CD4-positive, alpha-beta memory T cell (primary cell): Measurements from ENCODE around the gene EML6. TPM values are rescaled to one million over a fixed set of nuclear protein-coding genes. Genes with fewer than 3 reads are reported as not detected.

Experiments
- CTCF ChIA-PET: fragments of 350-600 bp; sonication (Branson Sonifier 250); formaldehyde crosslinking; loops from one replicate; lab custom pipeline; 2021; ENCODE audit warnings: inconsistent platforms; ENCODE audit not compliant: partially characterized antibody; lab: Charles Lee
- POLR2A ChIA-PET: fragments of 350-600 bp; sonication (Branson Sonifier 250); formaldehyde crosslinking; loops from one replicate; lab custom pipeline; 2021; ENCODE audit not compliant: partially characterized antibody; lab: Charles Lee
- DNase-seq, 5 donors: peaks; one replicate each; pipeline versions ENCODE4 v3.0.0 to v3.0.0-alpha.2; 2020 to 2022; ENCODE audit warnings: mixed read lengths in 1 of 5
- H3K27ac ChIP-seq: one replicate; pipeline ENCODE4 v1.7.0; 2013; ENCODE audit warnings: low read depth, low read length
- H3K27me3 ChIP-seq: 2 replicates; pipeline ENCODE4 v1.7.0; 2013; ENCODE audit warnings: mild to moderate bottlenecking, low read length, moderate library complexity; ENCODE audit not compliant: insufficient read depth
- H3K36me3 ChIP-seq: 2 replicates; pipeline ENCODE4 v1.7.0; 2013; ENCODE audit warnings: mild to moderate bottlenecking, low read length, moderate library complexity; ENCODE audit not compliant: insufficient read depth
- H3K4me1 ChIP-seq: 2 replicates; pipeline ENCODE4 v1.7.0; 2013; ENCODE audit warnings: mild to moderate bottlenecking, low read length, moderate library complexity; ENCODE audit not compliant: insufficient read depth
- H3K4me3 ChIP-seq, 2 donors: one replicate each; pipeline ENCODE4 v1.7.0; 2013; ENCODE audit warnings: low read length in 2 of 2, mild to moderate bottlenecking in 1 of 2
- H3K9me3 ChIP-seq, 2 donors: one replicate each; pipeline ENCODE4 v1.7.0; 2013; ENCODE audit warnings: low read length in 2 of 2, control low read depth in 1 of 2; ENCODE audit not compliant: control insufficient read depth in 1 of 2
- H3K27ac Mint-ChIP-seq, 7 donors: one replicate each; pipeline ENCODE4 v1.8.0; 2020 to 2021; ENCODE audit warnings: mixed read lengths in 7 of 7, mild to moderate bottlenecking in 6 of 7, inconsistent platforms in 3 of 7, moderate library complexity in 3 of 7
- H3K27me3 Mint-ChIP-seq, 2 donors: one replicate each; pipeline ENCODE4 v1.8.0; 2020 to 2021; ENCODE audit warnings: mixed read lengths in 2 of 2
- H3K36me3 Mint-ChIP-seq, 2 donors: one replicate each; pipeline ENCODE4 v1.8.0; 2020 to 2021; ENCODE audit warnings: mixed read lengths in 2 of 2, inconsistent platforms in 1 of 2, mild to moderate bottlenecking in 1 of 2
- H3K4me1 Mint-ChIP-seq, 4 donors: one replicate each; pipeline ENCODE4 v1.8.0; 2020 to 2021; ENCODE audit warnings: mixed read lengths in 4 of 4, mild to moderate bottlenecking in 1 of 4
- H3K4me3 Mint-ChIP-seq, 8 donors: one replicate each; pipeline ENCODE4 v1.8.0; 2020 to 2021; ENCODE audit warnings: mixed read lengths in 8 of 8, mild to moderate bottlenecking in 7 of 8, moderate library complexity in 6 of 8, inconsistent platforms in 3 of 8
- H3K9me3 Mint-ChIP-seq, 8 donors: one replicate each; pipeline ENCODE4 v1.8.0; 2020 to 2021; ENCODE audit warnings: mixed read lengths in 8 of 8, mild to moderate bottlenecking in 5 of 8, inconsistent platforms in 3 of 8, moderate library complexity in 1 of 8
- intact Hi-C: fragments of 100-400 bp; cut with micrococcal nuclease; formaldehyde crosslinking; loops from one replicate; pipeline ENCODE4 v1.15.1; 2023
- polyA plus RNA-seq, 2 donors: library from polyadenylated mRNA; unstranded; fragments of 300-500 nt; fragmentation: Illumina TruSeq; gene quantifications; one replicate each; pipeline ENCODE4 v1.2.3, GENCODE V29; 2021
- total RNA-seq, 2 experiments: library from RNA; stranded (reverse); gene quantifications; one replicate each; pipeline ENCODE4 v1.2.3, GENCODE V29; 2021

The EML6 gene
- total and polyA plus RNA-seq, 4 experiments from 2014 or later = 0.02 to 3.9 (median 1.8) TPM; not detected in 1

- CTCF ChIA-PET = no interaction called here
Measured at GRCh38 chr2:54944724-54945326, 221.4 kb downstream of the EML6 start.

DNA sequence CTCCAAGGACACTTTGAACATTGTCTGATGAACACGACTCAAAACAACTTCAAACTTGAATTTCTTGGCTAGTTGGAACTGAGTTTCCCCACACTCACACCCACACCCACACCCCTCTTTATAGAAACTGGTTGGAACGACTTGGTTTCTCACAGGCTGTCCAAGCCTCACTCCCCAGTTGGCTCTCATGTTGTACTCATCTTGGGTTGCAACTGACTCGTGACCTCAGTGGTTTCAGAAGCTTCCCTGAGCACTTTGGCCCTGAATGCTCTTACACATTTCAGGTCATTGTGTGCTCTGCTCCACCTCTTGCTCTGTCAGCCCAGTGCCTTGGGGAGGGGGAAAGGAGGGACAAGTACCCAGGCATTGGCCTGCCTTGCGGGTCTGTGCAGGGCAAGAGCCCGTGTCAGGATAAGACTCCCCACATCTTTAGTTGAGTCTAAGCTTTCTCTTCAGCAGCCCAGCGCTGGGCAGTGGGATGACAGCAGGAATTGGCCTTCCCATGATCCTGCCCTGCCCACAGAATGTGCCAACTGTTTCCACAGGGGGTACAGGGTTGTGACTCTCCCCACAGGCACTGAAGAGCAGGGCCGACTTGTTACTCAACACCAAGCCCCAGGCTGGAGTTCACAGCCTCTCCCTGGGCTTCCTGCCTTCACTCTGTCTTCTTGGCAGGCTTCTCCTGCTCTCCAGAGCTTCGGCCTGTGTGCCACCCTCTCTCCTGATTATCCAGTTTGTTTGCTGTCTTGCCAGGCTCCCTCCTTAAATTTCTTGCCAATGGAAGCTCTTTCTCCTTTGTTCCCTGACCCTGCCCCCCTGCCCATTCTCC is 222.1 kb downstream of the EML6 start:
- CTCF ChIA-PET = interaction anchor here (0.9 to 1.5 kb wide), 2 partner anchors 46 to 188 kb away, joined by 3 read pairs; no protein-coding TSS in a partner anchor
- POLR2A ChIA-PET = no interaction called here
- no peaks in the 10 kb centered on the region for H3K9me3 Mint-ChIP-seq

More at GRCh38 chr2:54944724-54945326, 221.4 kb downstream of the EML6 start:
- Mint-ChIP-seq H3K27ac (peak overlapping the region in 1 of 7 donors; percentile 71), H3K4me3 (no peak overlapping the region), H3K27me3 (no peaks in the 10 kb centered on the region), H3K36me3 (no peaks in the 10 kb centered on the region), H3K4me1 (peaks cover 3 to 11% (median 5%) of the 10 kb centered on the region in 4 donors), H3K9me3 (no peaks in the 10 kb centered on the region)
- POLR2A ChIA-PET = no interaction called here
- intact Hi-C loops = no loop called here
- Histone ChIP-seq H3K36me3 (no peaks in the 10 kb centered on the region), H3K4me1 (peaks cover 22% of the 10 kb centered on the region), H3K27ac (no peak overlapping the region), H3K9me3 (no peaks in the 10 kb centered on the region), H3K27me3 (no peaks in the 10 kb centered on the region), H3K4me3 (no peak overlapping the region)
- no peak for DNase-seq

GRCh38 chr2:54946220-54946805 is 222.9 kb downstream of the EML6 start:
- Histone ChIP-seq H3K27ac (no peak overlapping the region), H3K4me3 (no peak overlapping the region), H3K9me3 (no peaks in the 10 kb centered on the region), H3K4me1 (peaks cover 21% of the 10 kb centered on the region), H3K27me3 (no peaks in the 10 kb centered on the region), H3K36me3 (no peaks in the 10 kb centered on the region)
- intact Hi-C loops = no loop called here
- Mint-ChIP-seq H3K9me3 (no peaks in the 10 kb centered on the region), H3K36me3 (no peaks in the 10 kb centered on the region), H3K4me3 (no peak overlapping the region), H3K27me3 (no peaks in the 10 kb centered on the region), H3K27ac (peak overlapping the region in 1 of 7 donors; percentile 71), H3K4me1 (peaks cover 3 to 11% (median 5%) of the 10 kb centered on the region in 4 donors)
- DNase-seq = no peak
- CTCF ChIA-PET = interaction anchor here (0.9 to 1.5 kb wide), 2 partner anchors 46 to 188 kb away, joined by 3 read pairs; no protein-coding TSS in a partner anchor
- POLR2A ChIA-PET = no interaction called here

More for the DNA sequence above, 222.1 kb downstream of the EML6 start:
- H3K4me3 Mint-ChIP-seq = no peak overlapping the region
- no peak for DNase-seq
- H3K27me3 Mint-ChIP-seq = no peaks in the 10 kb centered on the region
- Histone ChIP-seq H3K4me3 (no peak overlapping the region), H3K36me3 (no peaks in the 10 kb centered on the region), H3K9me3 (no peaks in the 10 kb centered on the region), H3K27ac (no peak overlapping the region), H3K4me1 (peaks cover 22% of the 10 kb centered on the region), H3K27me3 (no peaks in the 10 kb centered on the region)
- intact Hi-C loops = no loop called here
- peaks cover 3 to 11% (median 5%) of the 10 kb centered on the region in 4 donors for H3K4me1 Mint-ChIP-seq
- no peaks in the 10 kb centered on the region for H3K36me3 Mint-ChIP-seq
- peak overlapping the region in 6 of 7 donors; percentile 25 to 86 (median 71) for H3K27ac Mint-ChIP-seq

GRCh38 chr2:54947136-54947535 is 223.7 kb downstream of the EML6 start:
- H3K36me3 Mint-ChIP-seq = no peaks in the 10 kb centered on the region
- DNase-seq = no peak
- H3K27ac Mint-ChIP-seq = no peak overlapping the region
- H3K9me3 Mint-ChIP-seq = peaks cover 0 to 2% (median 0%) of the 10 kb centered on the region in 8 donors
- ChIA-PET CTCF (no interaction called here), POLR2A (no interaction called here)
- Histone ChIP-seq H3K36me3 (no peaks in the 10 kb centered on the region), H3K27ac (no peak overlapping the region), H3K9me3 (no peaks in the 10 kb centered on the region), H3K27me3 (no peaks in the 10 kb centered on the region), H3K4me3 (no peak overlapping the region), H3K4me1 (peaks cover 13% of the 10 kb centered on the region)
- no peak overlapping the region for H3K4me3 Mint-ChIP-seq
- peaks cover 3 to 11% (median 6%) of the 10 kb centered on the region in 4 donors for H3K4me1 Mint-ChIP-seq
- intact Hi-C loops = no loop called here
- no peaks in the 10 kb centered on the region for H3K27me3 Mint-ChIP-seq

GRCh38 chr2:54947646-54948045 is 224.2 kb downstream of the EML6 start:
- no peaks in the 10 kb centered on the region for H3K27me3 ChIP-seq

DNA sequence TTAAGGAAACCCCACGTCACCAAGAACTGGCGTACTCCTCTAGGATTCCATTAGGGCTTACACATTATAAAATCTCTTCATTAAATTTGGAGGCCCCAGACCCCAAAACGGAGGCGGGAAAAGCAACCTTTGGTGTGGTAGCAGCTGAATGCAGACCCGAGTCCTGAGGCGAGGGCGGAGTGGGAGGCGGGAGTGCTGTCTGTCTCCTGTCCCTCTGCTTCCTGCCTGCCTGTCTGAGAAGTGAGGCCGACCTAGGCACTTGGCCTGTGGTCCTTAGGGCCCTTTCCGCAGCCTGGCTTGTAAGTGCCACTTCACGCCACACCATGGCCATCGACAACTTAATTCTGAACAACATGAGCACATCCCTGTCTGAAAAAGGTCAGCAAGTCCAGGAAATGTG is 224.7 kb downstream of the EML6 start:
- Mint-ChIP-seq H3K4me1 (peaks cover 3 to 11% (median 6%) of the 10 kb centered on the region in 4 donors), H3K27ac (no peak overlapping the region), H3K9me3 (peaks cover 0 to 2% (median 0%) of the 10 kb centered on the region in 8 donors), H3K4me3 (no peak overlapping the region), H3K36me3 (no peaks in the 10 kb centered on the region), H3K27me3 (no peaks in the 10 kb centered on the region)
- ChIA-PET POLR2A (no interaction called here), CTCF (no interaction called here)
- H3K4me3 ChIP-seq = no peak overlapping the region
- H3K27ac ChIP-seq = no peak overlapping the region
- intact Hi-C loops = no loop called here
- DNase-seq = no peak
- no peaks in the 10 kb centered on the region for H3K36me3 ChIP-seq
- H3K9me3 ChIP-seq = no peaks in the 10 kb centered on the region
- peaks cover 3% of the 10 kb centered on the region for H3K4me1 ChIP-seq
- H3K27me3 ChIP-seq = no peaks in the 10 kb centered on the region

More at GRCh38 chr2:54947646-54948045, 224.2 kb downstream of the EML6 start:
- H3K9me3 ChIP-seq = no peaks in the 10 kb centered on the region
- POLR2A ChIA-PET = no interaction called here
- Mint-ChIP-seq H3K4me3 (no peak overlapping the region), H3K27ac (no peak overlapping the region), H3K4me1 (peaks cover 3 to 11% (median 6%) of the 10 kb centered on the region in 4 donors), H3K27me3 (no peaks in the 10 kb centered on the region), H3K36me3 (no peaks in the 10 kb centered on the region), H3K9me3 (peaks cover 0 to 2% (median 0%) of the 10 kb centered on the region in 8 donors)
- peaks cover 8% of the 10 kb centered on the region for H3K4me1 ChIP-seq
- CTCF ChIA-PET = no interaction called here
- H3K36me3 ChIP-seq = no peaks in the 10 kb centered on the region
- DNase-seq = no peak
- no peak overlapping the region for H3K27ac ChIP-seq
- H3K4me3 ChIP-seq = no peak overlapping the region
- intact Hi-C loops = no loop called here

- Histone ChIP-seq H3K4me1 (no peaks in the 10 kb centered on the region), H3K27me3 (no peaks in the 10 kb centered on the region), H3K4me3 (no peak overlapping the region), H3K9me3 (no peaks in the 10 kb centered on the region), H3K36me3 (no peaks in the 10 kb centered on the region), H3K27ac (no peak overlapping the region)
- H3K4me1 Mint-ChIP-seq = peaks cover 3 to 11% (median 6%) of the 10 kb centered on the region in 4 donors
- ChIA-PET CTCF (no interaction called here), POLR2A (no interaction called here)
- peaks cover 0 to 2% (median 0%) of the 10 kb centered on the region in 8 donors for H3K9me3 Mint-ChIP-seq
- no peaks in the 10 kb centered on the region for H3K27me3 Mint-ChIP-seq
- H3K36me3 Mint-ChIP-seq = no peaks in the 10 kb centered on the region
- no peak overlapping the region for H3K4me3 Mint-ChIP-seq
- DNase-seq = no peak
- intact Hi-C loops = no loop called here
- H3K27ac Mint-ChIP-seq = no peak overlapping the region
Measured at GRCh38 chr2:54949431-54949830, 226.0 kb downstream of the EML6 start.
